GM18517 (cell line): ENCODE data around the gene FLCN.
A peak's percentile ranks its signal among the peaks of the same experiment; 100 is the strongest.

Experiments used
- ATAC-seq: cut with Tn5 transposase; IDR thresholded peaks from one replicate; pipeline ENCODE4 v1.9.1; 2021; ENCODE audit warnings: mild to moderate bottlenecking, moderate library complexity; ENCODE audit not compliant: unreplicated experiment

FLCN gene

DNA sequence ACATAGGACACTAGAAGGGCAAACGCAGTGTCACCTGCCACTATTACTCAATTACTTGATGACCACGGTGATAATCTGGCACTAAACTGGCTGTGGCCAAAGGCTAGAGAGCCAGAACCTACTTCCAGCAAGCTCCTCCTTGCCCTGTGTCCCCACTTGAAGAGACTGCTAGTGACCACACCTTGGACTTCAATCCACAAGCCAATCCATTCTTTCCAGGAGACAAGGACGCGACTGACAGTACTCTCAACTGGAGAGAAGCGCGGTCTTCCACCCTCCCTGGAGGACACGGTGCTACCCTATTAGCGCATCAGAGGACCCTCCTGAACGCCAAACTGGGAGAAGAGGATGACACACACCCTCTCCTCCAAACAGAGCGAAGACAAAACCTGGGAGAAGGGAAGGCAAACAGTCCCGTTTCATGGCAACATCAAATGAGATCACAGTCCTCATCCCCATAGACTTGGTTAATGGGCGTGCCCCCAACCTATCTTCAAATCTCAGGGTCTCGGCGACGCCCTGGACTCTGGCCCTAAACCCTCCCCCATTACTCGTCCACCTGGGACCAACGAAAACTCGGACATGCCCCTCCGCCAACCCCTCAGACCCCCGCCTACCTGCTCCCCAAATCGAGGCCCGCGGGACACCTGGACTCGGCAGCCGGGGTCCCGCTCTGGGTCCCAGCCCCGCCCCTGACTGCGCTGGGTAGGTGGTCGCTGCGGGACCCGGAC, 508 bp downstream of the FLCN start:
- peak; percentile 2 for ATAC-seq

DNA sequence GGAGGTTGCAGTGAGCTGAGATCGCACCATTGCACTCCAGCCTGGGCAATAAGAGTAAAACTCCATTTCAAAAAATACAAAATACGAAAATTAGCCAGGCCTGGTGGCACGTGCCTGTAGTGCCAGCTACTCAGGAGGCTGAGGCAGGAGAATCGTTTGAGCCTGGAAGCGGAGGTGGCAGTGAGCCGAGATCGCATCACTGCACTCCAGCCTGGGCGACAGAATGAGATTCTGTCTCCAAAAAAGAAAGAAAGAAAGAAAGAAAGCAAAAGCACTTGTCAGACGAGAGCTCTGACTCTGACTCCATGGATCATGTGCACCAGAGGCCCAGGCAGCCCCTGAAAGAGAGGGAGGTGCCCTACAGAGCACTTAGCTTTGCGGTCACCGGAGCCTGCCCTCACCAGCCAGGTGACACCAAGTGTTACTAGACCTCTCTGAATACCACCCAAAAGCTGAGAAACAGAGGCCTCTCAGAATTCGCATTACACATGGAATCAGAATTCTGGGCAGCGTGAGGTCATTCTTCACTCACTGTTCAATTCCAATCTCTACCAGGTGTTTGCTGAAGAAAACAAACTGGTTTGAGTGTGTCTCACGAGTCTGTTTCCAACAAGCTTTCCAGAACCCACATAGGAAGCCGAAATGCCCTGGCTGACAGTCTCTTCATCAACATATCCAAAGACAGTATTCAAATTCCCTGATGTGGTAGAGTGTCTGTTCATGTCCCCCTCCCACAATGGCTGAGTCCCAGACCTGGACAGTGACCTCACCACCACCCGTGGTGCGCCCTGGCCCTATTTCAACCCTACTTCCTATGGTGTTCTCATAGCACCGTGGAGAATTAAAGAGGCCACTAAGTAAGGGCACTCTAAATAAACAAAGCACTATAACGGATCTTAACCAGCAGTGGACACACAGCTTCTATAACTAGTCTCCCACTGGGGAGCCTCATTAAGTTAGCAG, 1.5 kb downstream of the FLCN start:
- no peak for ATAC-seq

DNA sequence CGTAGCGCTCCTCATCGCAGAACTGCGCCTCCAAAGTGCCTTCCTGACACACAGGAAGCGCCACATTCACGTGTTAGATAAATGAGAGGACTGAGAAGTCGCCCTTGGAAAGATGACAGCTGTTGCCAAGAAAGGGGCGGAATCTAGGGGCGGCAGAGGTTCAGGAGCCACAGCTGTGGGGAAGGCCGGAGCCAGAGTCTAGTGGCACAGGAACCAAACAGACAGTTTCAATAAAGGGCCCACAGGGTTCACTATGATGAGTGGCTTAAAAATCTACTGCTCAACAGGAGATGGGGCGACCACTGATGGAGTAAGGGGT, 4.7 kb downstream of the FLCN start:
- no peak for ATAC-seq

GRCh38 chr17:17231621-17232302, 5.2 kb downstream of the FLCN start:
- ATAC-seq, result no peak

DNA sequence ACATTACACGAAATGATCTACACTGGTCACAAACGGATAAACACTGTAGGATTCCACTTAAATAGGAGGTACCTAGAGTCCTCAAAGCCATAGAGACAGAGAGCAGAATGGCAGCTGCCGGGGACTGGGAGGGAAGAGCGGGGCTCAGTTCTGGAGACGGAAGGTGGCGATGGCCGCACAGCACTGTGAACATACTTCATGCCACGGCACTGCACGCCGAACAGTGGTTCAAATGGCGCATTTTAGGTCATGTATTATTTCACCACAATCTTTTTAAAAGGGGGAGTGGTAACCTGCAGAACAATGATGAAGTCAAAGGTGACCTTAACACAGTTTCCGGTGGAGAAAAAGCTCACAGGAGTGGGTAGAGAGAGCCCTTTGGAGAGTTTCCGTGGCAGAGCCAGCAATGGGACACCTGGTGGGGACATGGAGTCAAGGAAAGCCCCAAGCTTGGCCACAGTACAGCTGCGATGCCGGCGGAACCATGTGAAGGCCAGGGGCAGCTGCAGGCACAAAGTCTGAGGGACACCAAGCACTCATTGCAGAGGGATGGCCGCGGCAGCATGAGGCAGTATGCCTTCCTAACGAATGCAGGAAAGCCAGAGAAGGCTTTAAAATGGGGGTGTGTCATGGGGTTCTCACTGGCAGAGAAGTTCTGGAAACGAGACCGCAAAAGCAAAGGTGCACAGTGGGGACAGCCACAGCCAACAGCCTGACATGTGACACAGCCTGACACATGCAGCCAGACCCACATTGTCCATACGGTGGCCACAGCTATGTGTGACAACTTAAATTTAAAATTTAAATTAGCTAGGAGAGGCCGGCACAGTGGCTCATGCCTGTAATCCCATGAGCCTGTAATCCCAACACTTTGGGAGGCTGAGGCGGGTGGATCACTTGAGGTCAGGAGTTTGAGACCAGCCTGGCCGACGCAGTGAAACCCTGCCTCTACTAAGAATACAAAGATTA, 7.3 kb downstream of the FLCN start:
- no peak for ATAC-seq

GRCh38 chr17:17228521-17229279, 8.3 kb downstream of the FLCN start:
- ATAC-seq, result no peak

DNA sequence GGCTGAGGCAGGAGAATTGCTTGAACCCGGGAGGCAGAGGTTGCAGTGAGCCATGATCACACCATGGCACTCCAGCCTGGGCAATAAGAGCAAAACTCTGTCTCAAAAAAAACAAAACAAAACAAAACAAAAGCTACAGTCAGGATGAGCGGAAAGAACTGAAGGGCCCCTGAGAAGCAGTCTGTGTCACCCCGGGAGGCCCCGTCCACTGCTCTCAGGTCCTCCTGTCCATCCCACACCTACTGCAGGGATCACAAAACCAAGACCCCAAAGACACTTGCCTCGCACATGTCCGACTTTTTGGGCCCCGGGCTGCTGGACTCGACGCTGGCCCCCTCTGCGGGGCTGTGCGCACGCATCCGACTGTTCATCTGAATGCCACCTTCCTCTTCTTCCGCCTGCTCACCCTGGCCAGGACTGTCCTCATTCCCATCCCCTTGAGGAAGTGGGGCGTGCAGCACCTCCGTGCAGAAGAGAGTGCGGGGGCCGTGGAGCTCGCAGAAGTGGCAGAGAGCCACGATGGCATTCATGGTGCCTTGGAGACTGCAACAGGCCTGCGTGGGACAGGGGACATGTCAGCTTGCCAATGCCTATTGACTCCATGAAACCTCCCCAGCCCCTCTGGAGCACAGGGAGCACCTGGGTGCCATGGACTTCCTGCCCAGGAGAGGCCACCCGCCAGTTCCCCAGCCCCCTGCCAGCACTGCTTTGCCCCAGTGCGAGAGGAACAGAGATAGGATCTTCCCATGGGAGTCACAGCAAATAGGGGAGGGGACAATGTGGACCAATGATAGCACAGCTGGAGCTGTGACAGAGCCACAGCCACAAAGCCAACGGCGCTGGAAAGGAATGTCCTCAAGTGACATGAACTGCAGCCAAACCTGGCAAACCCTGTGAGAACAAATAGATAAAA, 9.1 kb downstream of the FLCN start:
- ATAC-seq, result no peak

DNA sequence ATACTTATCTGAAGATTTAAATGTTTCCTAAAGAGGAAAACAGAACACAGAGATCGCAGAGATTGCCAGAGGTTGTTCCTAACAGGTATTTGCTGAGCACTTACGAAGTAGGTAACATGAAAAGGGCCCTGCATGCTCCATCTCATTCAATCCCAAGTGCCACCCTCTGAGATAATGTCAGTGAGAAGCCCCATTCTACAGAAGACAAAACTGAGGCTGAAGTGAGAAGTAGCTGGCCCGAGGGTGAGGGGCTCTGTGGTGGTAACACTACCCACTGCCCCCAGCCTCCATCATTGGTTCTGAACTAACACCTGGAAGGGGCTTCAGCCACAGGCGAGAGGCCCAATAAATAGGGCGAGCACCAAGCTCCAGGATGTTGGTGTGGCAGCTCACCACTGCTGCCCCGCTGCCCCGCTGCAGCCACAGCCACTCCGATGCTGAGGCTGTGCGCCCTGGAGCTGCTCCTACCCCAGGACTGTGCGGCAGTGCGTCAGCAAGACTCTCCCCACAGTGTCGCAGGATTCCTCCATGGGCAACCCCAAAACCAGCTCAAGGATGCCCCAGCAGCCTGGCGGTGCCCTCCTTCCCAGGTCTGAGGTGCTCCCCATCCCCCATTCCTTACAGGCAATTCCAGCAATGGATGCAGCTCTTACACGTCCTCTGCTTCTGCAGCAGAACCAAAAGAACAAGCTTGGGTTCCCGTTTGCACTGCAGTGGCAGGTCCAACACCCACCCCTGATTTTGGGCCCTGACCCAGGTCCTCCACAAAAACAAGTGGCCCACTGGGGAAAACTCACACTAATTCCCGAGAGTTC, 10.3 kb downstream of the FLCN start:
- no peak for ATAC-seq

DNA sequence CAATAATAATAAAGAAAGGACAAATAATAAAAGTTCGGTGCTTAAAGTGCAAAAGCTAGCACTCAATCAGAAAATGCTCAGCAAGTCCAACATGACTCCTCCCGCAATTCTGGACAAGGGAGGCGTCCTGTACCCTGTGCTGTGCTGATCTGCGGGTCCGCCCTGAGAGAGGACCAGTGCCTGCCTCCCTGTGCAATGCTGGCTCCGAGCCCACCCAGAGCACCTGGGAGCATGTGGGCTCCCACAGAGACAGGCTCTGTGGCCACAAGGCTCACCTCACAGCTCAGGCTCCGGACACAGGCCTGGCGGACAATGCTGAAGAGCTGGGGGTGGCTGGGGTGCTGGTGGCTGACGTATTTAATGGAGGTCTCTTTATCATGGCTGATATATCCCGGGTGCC, 11.1 kb downstream of the FLCN start:
- ATAC-seq, result no peak

DNA sequence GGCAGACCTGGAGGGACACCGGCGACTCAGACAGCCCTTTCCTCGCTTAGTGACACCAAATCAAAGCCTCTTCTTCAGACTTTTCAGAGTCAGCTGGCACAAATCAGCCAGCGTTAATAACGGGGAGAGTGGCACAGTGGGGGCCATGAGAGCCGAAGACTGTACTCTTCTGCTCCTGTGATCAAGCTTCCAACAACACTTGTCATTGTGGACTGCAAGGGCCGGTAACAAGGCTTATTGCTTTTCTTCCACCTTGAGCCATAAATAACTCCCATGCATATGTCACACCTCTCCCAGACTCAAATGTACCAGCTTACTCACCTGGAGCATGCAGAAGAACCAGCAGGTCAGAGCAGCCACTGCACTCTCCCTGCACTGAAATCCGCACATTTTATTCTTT, 12.8 kb downstream of the FLCN start:
- ATAC-seq, result no peak

GRCh38 chr17:17223736-17224135, 13.2 kb downstream of the FLCN start:
- no peak for ATAC-seq

GRCh38 chr17:17221329-17221728, 15.6 kb downstream of the FLCN start:
- ATAC-seq, result no peak

DNA sequence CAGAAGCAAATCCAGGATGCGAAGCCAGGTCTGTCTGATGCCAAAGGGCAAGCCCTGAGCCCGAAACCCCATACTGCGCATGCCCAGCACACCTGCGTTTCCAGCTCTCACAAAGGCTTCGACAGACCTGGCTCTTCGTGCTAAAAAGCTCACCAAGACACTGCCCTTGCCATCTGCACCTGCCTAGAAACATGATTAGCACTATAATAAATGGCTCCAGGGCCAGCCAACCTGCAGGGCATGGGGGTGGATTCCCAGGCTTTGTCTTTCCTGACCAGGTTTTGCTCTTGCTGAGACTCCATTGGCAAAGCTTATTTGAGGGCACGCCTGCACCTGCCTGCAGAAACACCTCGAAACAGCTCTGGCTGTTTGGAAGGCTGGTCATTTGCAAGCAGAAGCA, 16.4 kb downstream of the FLCN start:
- no peak for ATAC-seq

- no peak for ATAC-seq
Observed at GRCh38 chr17:17217995-17218394, 19.0 kb downstream of the FLCN start.

- ATAC-seq, result no peak
Observed at GRCh38 chr17:17216776-17217175, 20.2 kb downstream of the FLCN start.

- no peak for ATAC-seq
Observed at GRCh38 chr17:17216236-17216635, 20.7 kb downstream of the FLCN start.

DNA sequence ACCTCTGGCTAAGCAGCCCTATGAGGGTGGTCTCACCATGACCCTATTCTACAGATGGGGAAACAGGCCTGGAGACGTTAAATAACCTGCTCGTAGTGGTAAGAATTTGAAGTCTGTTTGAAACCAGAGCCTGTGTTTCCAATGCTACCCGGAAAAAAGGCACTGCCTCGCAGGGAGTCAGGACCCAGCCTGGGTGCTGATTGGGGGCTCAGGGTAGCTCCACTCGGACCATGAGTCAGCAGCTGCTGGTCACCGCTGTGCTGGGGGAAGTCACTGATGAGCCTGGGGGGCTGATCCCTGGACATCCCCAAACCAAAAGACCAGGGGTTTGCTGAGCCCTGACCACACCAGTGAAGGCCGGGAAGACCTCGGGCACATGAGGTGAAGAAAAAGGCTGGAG, 21.4 kb downstream of the FLCN start:
- ATAC-seq, result no peak
